Calu3 (cell line): ENCODE measurements around the gene IL3. TPM values are rescaled to one million over a fixed set of nuclear protein-coding genes. Genes with fewer than 3 reads are reported as not detected.

Experiments used
- BruUV-seq: library from RNA; stranded (reverse); fragments of 400-500 nt; replicated peaks from 2 replicates; lab custom pipeline; 2021; lab: Mats Ljungman, UMichigan
- CTCF ChIA-PET: fragments of 300-600 bp; sonication (Branson Sonifier 250); formaldehyde crosslinking; loops from one replicate; lab custom pipeline; 2022; ENCODE audit warnings: antibody characterized with exemption; lab: Charles Lee
- DNase-seq: peaks from one replicate; pipeline ENCODE4 v3.0.0; 2022
- H3K27ac Mint-ChIP-seq: one replicate; pipeline ENCODE4 v1.8.0; 2022; ENCODE audit warnings: mixed read lengths; ENCODE audit not compliant: unreplicated experiment
- H3K27me3 Mint-ChIP-seq: one replicate; pipeline ENCODE4 v1.8.0; 2022; ENCODE audit warnings: mixed read lengths; ENCODE audit not compliant: unreplicated experiment
- H3K36me3 Mint-ChIP-seq: one replicate; pipeline ENCODE4 v1.8.0; 2022; ENCODE audit warnings: mild to moderate bottlenecking, moderate library complexity, mixed read lengths; ENCODE audit not compliant: insufficient read depth, unreplicated experiment
- H3K4me1 Mint-ChIP-seq: one replicate; pipeline ENCODE4 v1.8.0; 2022; ENCODE audit warnings: mild to moderate bottlenecking, low read depth, mixed read lengths; ENCODE audit not compliant: unreplicated experiment
- H3K4me3 Mint-ChIP-seq: one replicate; pipeline ENCODE4 v1.8.0; 2022; ENCODE audit warnings: mild to moderate bottlenecking, low read depth, moderate library complexity, mixed read lengths; ENCODE audit not compliant: unreplicated experiment
- H3K9me3 Mint-ChIP-seq: one replicate; pipeline ENCODE4 v1.8.0; 2022; ENCODE audit warnings: low read depth, mixed read lengths; ENCODE audit not compliant: unreplicated experiment
- intact Hi-C: fragments of 100-400 bp; cut with micrococcal nuclease; formaldehyde crosslinking; loops from one replicate; pipeline ENCODE4 v1.10.0; 2022; ENCODE audit not compliant: unreplicated experiment
- total RNA-seq: library from RNA; stranded (reverse); gene quantifications from 2 replicates; pipeline ENCODE4 v1.2.3, GENCODE V29; 2022
- TF ChIP-seq, protein P1 (sequence below): fragments of 200-600 bp; IDR thresholded peaks from one replicate; pipeline ENCODE4 v1.8.0; 2022; ENCODE audit warnings: antibody characterized with exemption; ENCODE audit not compliant: unreplicated experiment

IL3 gene
- total RNA-seq, 1 experiment from 2014 or later, result not detected

DNA sequence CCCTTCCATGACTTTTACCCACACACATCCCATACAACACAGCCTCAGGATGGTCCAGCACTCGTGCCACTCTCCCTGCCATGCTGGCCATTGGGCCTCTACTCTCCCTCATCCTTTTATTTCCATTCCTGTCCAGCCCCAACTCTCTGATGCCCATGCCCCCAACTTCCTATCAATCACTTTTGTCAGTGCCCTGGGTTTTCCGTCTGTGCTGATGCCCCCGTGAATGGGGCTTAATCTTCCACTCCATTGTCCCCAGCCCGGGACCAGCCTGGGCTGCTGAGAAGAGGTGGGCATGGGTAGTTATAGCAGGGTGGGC, 36.4 kb upstream of the IL3 start:
- DNase-seq, result no peak
- peaks cover 41% of the 10 kb centered on the region for H3K27me3 Mint-ChIP-seq
- TF ChIP-seq, protein P1, sequence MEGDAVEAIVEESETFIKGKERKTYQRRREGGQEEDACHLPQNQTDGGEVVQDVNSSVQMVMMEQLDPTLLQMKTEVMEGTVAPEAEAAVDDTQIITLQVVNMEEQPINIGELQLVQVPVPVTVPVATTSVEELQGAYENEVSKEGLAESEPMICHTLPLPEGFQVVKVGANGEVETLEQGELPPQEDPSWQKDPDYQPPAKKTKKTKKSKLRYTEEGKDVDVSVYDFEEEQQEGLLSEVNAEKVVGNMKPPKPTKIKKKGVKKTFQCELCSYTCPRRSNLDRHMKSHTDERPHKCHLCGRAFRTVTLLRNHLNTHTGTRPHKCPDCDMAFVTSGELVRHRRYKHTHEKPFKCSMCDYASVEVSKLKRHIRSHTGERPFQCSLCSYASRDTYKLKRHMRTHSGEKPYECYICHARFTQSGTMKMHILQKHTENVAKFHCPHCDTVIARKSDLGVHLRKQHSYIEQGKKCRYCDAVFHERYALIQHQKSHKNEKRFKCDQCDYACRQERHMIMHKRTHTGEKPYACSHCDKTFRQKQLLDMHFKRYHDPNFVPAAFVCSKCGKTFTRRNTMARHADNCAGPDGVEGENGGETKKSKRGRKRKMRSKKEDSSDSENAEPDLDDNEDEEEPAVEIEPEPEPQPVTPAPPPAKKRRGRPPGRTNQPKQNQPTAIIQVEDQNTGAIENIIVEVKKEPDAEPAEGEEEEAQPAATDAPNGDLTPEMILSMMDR, result no peak
- CTCF ChIA-PET, result no interaction called here
- no peaks in the 10 kb centered on the region for H3K9me3 Mint-ChIP-seq
- intact Hi-C loops, result no loop called here
- H3K4me1 Mint-ChIP-seq, result no peaks in the 10 kb centered on the region
- no TSS peak for BruUV-seq
- H3K4me3 Mint-ChIP-seq, result no peak overlapping the region
- no peaks in the 10 kb centered on the region for H3K36me3 Mint-ChIP-seq
- no peak overlapping the region for H3K27ac Mint-ChIP-seq

DNA sequence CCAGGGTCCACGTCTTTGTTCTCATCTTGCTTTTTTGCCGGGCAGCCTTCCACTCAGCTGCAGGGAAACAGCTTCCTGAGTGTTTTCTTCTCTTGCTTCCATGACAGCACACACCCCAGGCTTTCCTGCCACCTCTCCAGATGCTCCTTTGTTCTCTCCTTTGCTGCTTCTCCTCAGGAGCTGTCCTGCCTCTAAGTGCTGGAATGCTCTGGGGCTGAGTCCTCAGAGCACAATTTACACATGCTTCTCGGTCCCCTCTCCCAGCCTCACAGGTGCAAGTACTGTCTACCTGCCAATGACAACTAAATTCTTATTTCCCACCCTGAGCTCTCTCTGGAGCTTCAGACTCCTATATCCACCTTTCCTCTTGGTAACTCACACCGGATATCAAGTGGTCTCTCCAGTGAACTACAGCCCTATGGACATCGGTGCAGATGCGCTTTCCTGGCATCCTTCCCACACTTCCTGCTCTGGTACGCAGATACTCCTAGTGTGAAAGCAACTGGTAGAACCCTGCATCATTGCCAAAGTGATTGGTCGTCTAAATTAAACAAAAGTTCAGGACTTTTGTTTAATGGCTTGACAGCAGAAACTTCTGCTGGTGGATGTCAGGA, 35.6 kb upstream of the IL3 start:
- H3K4me1 Mint-ChIP-seq, result no peaks in the 10 kb centered on the region
- no peaks in the 10 kb centered on the region for H3K36me3 Mint-ChIP-seq
- peaks cover 43% of the 10 kb centered on the region for H3K27me3 Mint-ChIP-seq
- no peak for DNase-seq
- no peak overlapping the region for H3K4me3 Mint-ChIP-seq
- H3K27ac Mint-ChIP-seq, result no peak overlapping the region
- CTCF ChIA-PET, result no interaction called here
- H3K9me3 Mint-ChIP-seq, result no peaks in the 10 kb centered on the region
- TF ChIP-seq, protein P1, result no peak
- no TSS peak for BruUV-seq
- intact Hi-C loops, result no loop called here

DNA sequence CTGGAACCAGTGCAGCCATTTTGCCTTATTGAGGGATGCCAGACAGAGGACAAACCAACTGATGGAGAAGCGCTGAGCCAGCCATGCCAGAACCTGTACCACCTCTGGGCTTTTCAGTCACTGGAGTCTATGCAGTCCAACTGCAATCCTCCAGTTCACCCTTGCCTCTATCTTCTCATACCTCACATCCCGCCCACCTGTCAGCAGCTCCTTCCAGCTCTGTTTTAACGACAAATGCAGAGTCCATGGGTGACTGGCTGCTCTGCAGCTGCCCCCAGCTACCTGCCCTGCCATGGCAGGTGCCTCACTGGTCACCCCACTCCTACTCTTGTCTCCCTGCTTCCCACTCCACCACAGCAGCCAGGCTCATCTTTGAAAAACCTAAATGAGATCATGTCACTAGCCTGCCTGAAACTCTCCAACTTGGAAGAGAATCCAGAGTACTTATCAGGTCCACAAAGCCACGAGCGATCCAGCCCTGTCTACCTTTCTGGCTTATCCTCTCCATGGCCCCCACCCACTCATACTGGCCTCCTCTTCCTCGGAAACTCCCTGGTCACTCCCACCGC, 35.0 kb upstream of the IL3 start:
- H3K27me3 Mint-ChIP-seq, result peaks cover 44% of the 10 kb centered on the region
- CTCF ChIA-PET, result no interaction called here
- DNase-seq, result no peak
- H3K4me3 Mint-ChIP-seq, result no peak overlapping the region
- no peaks in the 10 kb centered on the region for H3K9me3 Mint-ChIP-seq
- BruUV-seq, result no TSS peak
- intact Hi-C loops, result no loop called here
- no peak overlapping the region for H3K27ac Mint-ChIP-seq
- H3K36me3 Mint-ChIP-seq, result no peaks in the 10 kb centered on the region
- no peaks in the 10 kb centered on the region for H3K4me1 Mint-ChIP-seq
- TF ChIP-seq, protein P1, result no peak

DNA sequence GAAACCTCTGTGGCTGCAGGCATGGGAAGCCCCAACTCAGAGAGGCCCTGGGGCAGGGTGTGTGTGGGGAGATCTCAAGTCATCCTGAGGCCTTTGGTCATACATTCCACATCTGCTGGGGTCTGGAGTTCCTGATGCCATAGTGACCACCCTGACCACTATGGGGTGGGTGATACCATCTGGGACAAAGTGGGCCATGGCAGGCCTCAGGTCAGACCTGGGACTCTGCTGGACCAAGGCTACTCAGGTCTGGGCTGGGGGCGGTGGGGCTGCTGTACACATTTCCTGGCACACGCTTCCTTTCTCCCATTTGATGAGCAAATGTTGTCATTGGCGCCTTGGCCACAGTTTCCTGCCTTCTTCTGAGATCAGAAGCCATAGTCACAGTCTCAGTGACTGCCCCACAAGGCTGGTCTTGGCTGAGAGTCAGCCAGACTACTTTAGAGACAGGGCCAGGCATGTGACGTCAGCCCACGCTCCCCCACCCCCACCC, 33.9 kb upstream of the IL3 start:
- Mint-ChIP-seq H3K4me1 (no peaks in the 10 kb centered on the region), H3K9me3 (no peaks in the 10 kb centered on the region), H3K36me3 (no peaks in the 10 kb centered on the region), H3K27ac (no peak overlapping the region), H3K27me3 (peaks cover 41% of the 10 kb centered on the region), H3K4me3 (no peak overlapping the region)
- DNase-seq, result no peak
- intact Hi-C loops, result no loop called here
- BruUV-seq, result no TSS peak
- CTCF ChIA-PET, result no interaction called here
- TF ChIP-seq, protein P1, result no peak
